K562 (cell line): ENCODE results near the gene CCDC28B. TPM values are rescaled to one million over a fixed set of nuclear protein-coding genes. Genes with fewer than 3 reads are reported as not detected.

Experiments
- BRCA1 ChIP-seq, 2 experiments: fragments of 450-650 bp in 1 of 2; sonication (generic) in 1 of 2; formaldehyde crosslinking in 1 of 2; IDR thresholded peaks; 2 replicates each; pipeline versions ENCODE4 v1.5.0 to v1.6.1; 2017 to 2020; ENCODE audit warnings: mild to moderate bottlenecking in 1 of 2, missing genetic modification reagents in 1 of 2
- CUX1 ChIP-seq: fragments of 200-800 bp; sonication (Bioruptor generic); IDR thresholded peaks from 2 replicates; pipeline ENCODE4 v1.6.1; 2016; ENCODE audit warnings: missing genetic modification characterization, missing compliant biosample characterization
- FOXJ2 ChIP-seq: fragments of 200-800 bp; sonication (Bioruptor generic); IDR thresholded peaks from 2 replicates; pipeline ENCODE4 v1.6.1; 2016; ENCODE audit warnings: missing genetic modification characterization, missing compliant biosample characterization
- KDM1A ChIP-seq, 2 experiments: fragments of 450-650 bp; IDR thresholded peaks; 2 replicates each; pipeline ENCODE4 v1.6.1; 2016; ENCODE audit warnings: mild to moderate bottlenecking in 2 of 2
- MAFG ChIP-seq: fragments of 450-650 bp; conservative IDR thresholded peaks from 2 replicates; pipeline ENCODE4 v1.6.1; 2016; ENCODE audit warnings: missing genetic modification characterization, missing compliant biosample characterization
- MXI1 ChIP-seq: IDR thresholded peaks from 2 replicates; pipeline ENCODE4 v1.6.1; 2011; ENCODE audit warnings: low read depth, mild to moderate bottlenecking, improper control_type of control experiment, low read length
- STAG1 ChIP-seq: sonication (generic); formaldehyde crosslinking; IDR thresholded peaks from 2 replicates; pipeline ENCODE4 v1.5.0; 2020; ENCODE audit warnings: missing genetic modification reagents, borderline replicate concordance
- TAF9B ChIP-seq: fragments of 450-650 bp; IDR thresholded peaks from 2 replicates; pipeline ENCODE4 v1.6.1; 2018; ENCODE audit warnings: mild to moderate bottlenecking; ENCODE audit not compliant: partially characterized antibody
- polyA plus RNA-seq, 8 experiments: library from polyadenylated mRNA; depleted of rRNA in 4 of 8; stranded (reverse) in 5 of 8; unstranded in 3 of 8; fragments of >200 nt; fragmentation: Nextera tagmentation in 2 of 8; fragmentation: Illumina TruSeq in 1 of 8; extraction: Ambion mirVana in 2 of 8; extraction: Trizol in 1 of 8; gene quantifications; 2 replicates each; pipeline versions ENCODE4 v1.2.1 to v1.2.3, GENCODE V29; 2011 to 2014; ENCODE audit warnings: inconsistent platforms in 1 of 8, missing spikeins in 1 of 8
- total RNA-seq, 7 experiments: library from RNA; depleted of rRNA in 6 of 7; stranded (reverse); fragments of >200 nt in 6 of 7; fragmentation: Illumina TruSeq in 2 of 7; extraction: Trizol in 2 of 7; gene quantifications; 2 replicates each; pipeline versions ENCODE4 v1.2.1 to v1.2.3, GENCODE V29; 2011 to 2021; ENCODE audit warnings: low replicate concordance in 1 of 7
- TF ChIP-seq, protein P1 (sequence below): fragments of 450-650 bp; IDR thresholded peaks from 2 replicates; pipeline ENCODE4 v1.6.1; 2017; ENCODE audit warnings: antibody characterized with exemption, mild to moderate bottlenecking

CCDC28B gene
- total and polyA plus RNA-seq, 9 of the 15 experiments (the other 6 are each of a cell fraction or from before 2014, with no cell fraction given) = 5.7 to 54.5 (median 31.7) TPM

- no peak for TF ChIP-seq CUX1 (CRISPR knock-in tag)
- TF ChIP-seq KDM1A (IDR thresholded peaks at IDR 0.05) = no peak
- TF ChIP-seq TAF9B = peak; percentile 78
- TF ChIP-seq BRCA1 (IDR thresholded peaks at IDR 0.05) = no peak
- TF ChIP-seq BRCA1 (CRISPR knock-in tag; IDR thresholded peaks at IDR 0.05) = no peak
- no peak for TF ChIP-seq MAFG (tag)
- peak; percentile 97 for TF ChIP-seq MXI1
- peak; percentile 46; the same call in 1 of the 2 replicates for TF ChIP-seq FOXJ2 (tag)
- TF ChIP-seq, protein P1, sequence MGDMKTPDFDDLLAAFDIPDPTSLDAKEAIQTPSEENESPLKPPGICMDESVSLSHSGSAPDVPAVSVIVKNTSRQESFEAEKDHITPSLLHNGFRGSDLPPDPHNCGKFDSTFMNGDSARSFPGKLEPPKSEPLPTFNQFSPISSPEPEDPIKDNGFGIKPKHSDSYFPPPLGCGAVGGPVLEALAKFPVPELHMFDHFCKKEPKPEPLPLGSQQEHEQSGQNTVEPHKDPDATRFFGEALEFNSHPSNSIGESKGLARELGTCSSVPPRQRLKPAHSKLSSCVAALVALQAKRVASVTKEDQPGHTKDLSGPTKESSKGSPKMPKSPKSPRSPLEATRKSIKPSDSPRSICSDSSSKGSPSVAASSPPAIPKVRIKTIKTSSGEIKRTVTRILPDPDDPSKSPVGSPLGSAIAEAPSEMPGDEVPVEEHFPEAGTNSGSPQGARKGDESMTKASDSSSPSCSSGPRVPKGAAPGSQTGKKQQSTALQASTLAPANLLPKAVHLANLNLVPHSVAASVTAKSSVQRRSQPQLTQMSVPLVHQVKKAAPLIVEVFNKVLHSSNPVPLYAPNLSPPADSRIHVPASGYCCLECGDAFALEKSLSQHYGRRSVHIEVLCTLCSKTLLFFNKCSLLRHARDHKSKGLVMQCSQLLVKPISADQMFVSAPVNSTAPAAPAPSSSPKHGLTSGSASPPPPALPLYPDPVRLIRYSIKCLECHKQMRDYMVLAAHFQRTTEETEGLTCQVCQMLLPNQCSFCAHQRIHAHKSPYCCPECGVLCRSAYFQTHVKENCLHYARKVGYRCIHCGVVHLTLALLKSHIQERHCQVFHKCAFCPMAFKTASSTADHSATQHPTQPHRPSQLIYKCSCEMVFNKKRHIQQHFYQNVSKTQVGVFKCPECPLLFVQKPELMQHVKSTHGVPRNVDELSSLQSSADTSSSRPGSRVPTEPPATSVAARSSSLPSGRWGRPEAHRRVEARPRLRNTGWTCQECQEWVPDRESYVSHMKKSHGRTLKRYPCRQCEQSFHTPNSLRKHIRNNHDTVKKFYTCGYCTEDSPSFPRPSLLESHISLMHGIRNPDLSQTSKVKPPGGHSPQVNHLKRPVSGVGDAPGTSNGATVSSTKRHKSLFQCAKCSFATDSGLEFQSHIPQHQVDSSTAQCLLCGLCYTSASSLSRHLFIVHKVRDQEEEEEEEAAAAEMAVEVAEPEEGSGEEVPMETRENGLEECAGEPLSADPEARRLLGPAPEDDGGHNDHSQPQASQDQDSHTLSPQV = no peak
- TF ChIP-seq STAG1 = 0 out of 2 replicates have a peak, but pooled peaks have one; percentile 23
Observed at GRCh38 chr1:32221980-32222755, 21.8 kb downstream of the CCDC28B start, which contains the start of the genes EIF3I and TMEM234 (continued).
